Measurements from ENCODE around the gene MLLT10. TPM values are rescaled to one million over a fixed set of nuclear protein-coding genes. Genes with fewer than 3 reads are reported as not detected.

MLLT10 gene
- total and polyA plus RNA-seq, 2 of the 8 experiments (the other 6 are each of a cell fraction or from before 2014, with no cell fraction given) = 53.1 to 62.1 TPM

GRCh38 chr10:21727452-21728168 lies 193.6 kb downstream of the MLLT10 start:
- no peaks in the 10 kb centered on the region for H3K9me3 ChIP-seq (ENCODE audit: insufficient read depth in 2 of 2, low read depth in 1 of 2, low read length in 1 of 2)
- H3K27me3 ChIP-seq (replicated peaks in 1 of 4; ENCODE audit: control insufficient read depth in 3 of 4, extremely low read depth in 1 of 4, insufficient read depth in 3 of 4, low read length in 3 of 4) = no peaks in the 10 kb centered on the region
- WGBS, 2 experiments (ENCODE audit: extremely low coverage in 1 of 2, insufficient coverage in 1 of 2, insufficient read length in 1 of 2, insufficient replicate concordance in 2 of 2, low coverage in 1 of 2, low lambda C conversion rate in 2 of 2, missing lambda C conversion rate in 1 of 2) = 83% methylated on average over 13 of the region's 13 CpGs; no CpG with 5 or more reads in 1 of the 2 experiments
- DNase-seq (ENCODE audit: low read depth in 1 of 2, low spot score in 2 of 2) (no peak), FAIRE-seq (no peak)
- peaks cover 2 to 10% (median 8%) of the 10 kb centered on the region in 4 experiments; a peak in 4 of 7 replicates for H3K4me1 ChIP-seq (replicated peaks in 1 of 4; ENCODE audit: control insufficient read depth in 3 of 4, insufficient read depth in 4 of 4, low read length in 3 of 4)
- no peak overlapping the region for H2BK20ac ChIP-seq (ENCODE audit: low read length)
- H3K9ac ChIP-seq (replicated peaks in 1 of 4; ENCODE audit: extremely low read depth in 1 of 4, low read depth in 3 of 4, low read length in 3 of 4) = no peak overlapping the region
- no peak overlapping the region for H3K23ac ChIP-seq (ENCODE audit: insufficient read length)
- H4K8ac ChIP-seq (ENCODE audit: extremely low read depth, insufficient read depth, low read length) = no peak overlapping the region
- ChIA-PET POLR2A (ENCODE audit: partially characterized antibody) (interaction anchor here (0.6 kb wide), 1 partner anchor 190 kb away, joined by 3 read pairs; no protein-coding TSS in a partner anchor), CTCF (ENCODE audit: partially characterized antibody) (interaction anchor here (0.5 to 1.4 kb wide), 3 partner anchors 11 to 177 kb away, joined by 3 to 4 read pairs (median 3); no protein-coding TSS in a partner anchor)
- no peak overlapping the region for H2AFZ ChIP-seq (ENCODE audit: low read length)
- no peaks in the 10 kb centered on the region for H3K23me2 ChIP-seq (ENCODE audit: low read depth, low read length)
- H3K4me2 ChIP-seq (ENCODE audit: insufficient read depth in 1 of 2, low read depth in 2 of 2, low read length in 2 of 2) = no peak overlapping the region
- H2BK120ac ChIP-seq (replicated peaks; ENCODE audit: low read depth, low read length) = no peak overlapping the region
- H4K91ac ChIP-seq (replicated peaks; ENCODE audit: insufficient read length, low read length) = no peak overlapping the region
- no peak overlapping the region for H2BK5ac ChIP-seq (ENCODE audit: low read depth, low read length)
- no peak overlapping the region for H2BK12ac ChIP-seq (ENCODE audit: low read depth, low read length)
- no peak overlapping the region for H2BK15ac ChIP-seq (ENCODE audit: low read length)
- H3K36me3 ChIP-seq (ENCODE audit: control insufficient read depth in 2 of 4, insufficient read depth in 4 of 4, low read length in 3 of 4) = peaks cover 0 to 27% (median 2%) of the 10 kb centered on the region in 4 experiments; a peak in 2 of 8 replicates
- H3K79me1 ChIP-seq (ENCODE audit: low read depth, low read length) = no peaks in the 10 kb centered on the region
- H3K79me2 ChIP-seq (ENCODE audit: control insufficient read depth in 1 of 2, insufficient read depth in 2 of 2, low read length in 2 of 2) = peaks cover 0 to 10% of the 10 kb centered on the region in 2 experiments; a peak in 1 of 4 replicates
- H3K14ac ChIP-seq (ENCODE audit: insufficient read length) = no peak overlapping the region
- no peak overlapping the region for H3K4ac ChIP-seq (replicated peaks; ENCODE audit: insufficient read length, low read depth, low read length)
- no peak overlapping the region for H3K56ac ChIP-seq (replicated peaks; ENCODE audit: insufficient read length, low read depth, low read length)
- H3K18ac ChIP-seq (ENCODE audit: extremely low read depth, low read length) = no peak overlapping the region
- no peak overlapping the region for H3K27ac ChIP-seq (ENCODE audit: low read depth, low read length)
- no peak overlapping the region for H3K4me3 ChIP-seq (ENCODE audit: extremely low read depth in 1 of 4, insufficient read depth in 2 of 4, low read depth in 3 of 4, low read length in 4 of 4)
- H4K20me1 ChIP-seq (replicated peaks in 1 of 2; ENCODE audit: control insufficient read depth in 1 of 2, insufficient read depth in 2 of 2, low read length in 2 of 2) = no peaks in the 10 kb centered on the region
- H2AK5ac ChIP-seq (ENCODE audit: low read depth, low read length) = no peak overlapping the region
- TF ChIP-seq SRF (IDR thresholded peaks at IDR 0.05; ENCODE audit: low read depth, low read length) = no peak
- TF ChIP-seq TEAD4 (IDR thresholded peaks at IDR 0.05; ENCODE audit: low read depth, low read length) = no peak
- TF ChIP-seq GTF2F1 (IDR thresholded peaks at IDR 0.05; ENCODE audit: borderline replicate concordance, low read depth, low read length) = no peak
- no peak for TF ChIP-seq POLR2A (IDR thresholded peaks at IDR 0.05; ENCODE audit: control extremely low read depth in 1 of 2, low read depth in 2 of 2, low read length in 2 of 2)
- no peak for TF ChIP-seq POU5F1 (IDR thresholded peaks at IDR 0.05; ENCODE audit: low read depth, low read length)
- no peak overlapping the region for H4K5ac ChIP-seq (ENCODE audit: insufficient read length, low read depth, low read length)
